Activated CD8-positive, alpha-beta memory T cell treated with anti-CD3 and anti-CD28 coated beads, Interleukin-2, amount 10 ng/mL, durations not matched to agents 7 days and 5 days (primary cell): Measurements from ENCODE around the gene LUZP2. TPM values are rescaled to one million over a fixed set of nuclear protein-coding genes. Genes with fewer than 3 reads are reported as not detected.

Experiments
- ATAC-seq: fragments of 150-1000 bp; cut with Tn5 transposase; one replicate; pipeline ENCODE4 v1.10.0; 2021; ENCODE audit warnings: moderate library complexity
- CTCF ChIA-PET: fragments of 350-600 bp; sonication (Branson Sonifier 250); formaldehyde crosslinking; loops from one replicate; lab custom pipeline; 2021; ENCODE audit warnings: antibody characterized with exemption; lab: Charles Lee
- DNase-seq: peaks from one replicate; pipeline ENCODE4 v3.0.0-alpha.2; 2020
- H3K27ac Mint-ChIP-seq: one replicate; pipeline ENCODE4 v1.8.0; 2021; ENCODE audit warnings: mild to moderate bottlenecking, mixed read lengths
- H3K27me3 Mint-ChIP-seq: one replicate; pipeline ENCODE4 v1.8.0; 2021; ENCODE audit warnings: mixed read lengths
- H3K36me3 Mint-ChIP-seq: one replicate; pipeline ENCODE4 v1.8.0; 2021; ENCODE audit warnings: mild to moderate bottlenecking, mixed read lengths
- H3K4me1 Mint-ChIP-seq: one replicate; pipeline ENCODE4 v1.8.0; 2021; ENCODE audit warnings: mixed read lengths
- H3K4me3 Mint-ChIP-seq: one replicate; pipeline ENCODE4 v1.8.0; 2021; ENCODE audit warnings: mild to moderate bottlenecking, moderate library complexity, mixed read lengths
- H3K9me3 Mint-ChIP-seq: one replicate; pipeline ENCODE4 v1.8.0; 2022; ENCODE audit warnings: low read depth, mixed read lengths
- total RNA-seq, 2 experiments: library from RNA; stranded (reverse); gene quantifications; one replicate each; pipeline ENCODE4 v1.2.3, GENCODE V29; 2021

Gene LUZP2
- total RNA-seq, result not detected

DNA sequence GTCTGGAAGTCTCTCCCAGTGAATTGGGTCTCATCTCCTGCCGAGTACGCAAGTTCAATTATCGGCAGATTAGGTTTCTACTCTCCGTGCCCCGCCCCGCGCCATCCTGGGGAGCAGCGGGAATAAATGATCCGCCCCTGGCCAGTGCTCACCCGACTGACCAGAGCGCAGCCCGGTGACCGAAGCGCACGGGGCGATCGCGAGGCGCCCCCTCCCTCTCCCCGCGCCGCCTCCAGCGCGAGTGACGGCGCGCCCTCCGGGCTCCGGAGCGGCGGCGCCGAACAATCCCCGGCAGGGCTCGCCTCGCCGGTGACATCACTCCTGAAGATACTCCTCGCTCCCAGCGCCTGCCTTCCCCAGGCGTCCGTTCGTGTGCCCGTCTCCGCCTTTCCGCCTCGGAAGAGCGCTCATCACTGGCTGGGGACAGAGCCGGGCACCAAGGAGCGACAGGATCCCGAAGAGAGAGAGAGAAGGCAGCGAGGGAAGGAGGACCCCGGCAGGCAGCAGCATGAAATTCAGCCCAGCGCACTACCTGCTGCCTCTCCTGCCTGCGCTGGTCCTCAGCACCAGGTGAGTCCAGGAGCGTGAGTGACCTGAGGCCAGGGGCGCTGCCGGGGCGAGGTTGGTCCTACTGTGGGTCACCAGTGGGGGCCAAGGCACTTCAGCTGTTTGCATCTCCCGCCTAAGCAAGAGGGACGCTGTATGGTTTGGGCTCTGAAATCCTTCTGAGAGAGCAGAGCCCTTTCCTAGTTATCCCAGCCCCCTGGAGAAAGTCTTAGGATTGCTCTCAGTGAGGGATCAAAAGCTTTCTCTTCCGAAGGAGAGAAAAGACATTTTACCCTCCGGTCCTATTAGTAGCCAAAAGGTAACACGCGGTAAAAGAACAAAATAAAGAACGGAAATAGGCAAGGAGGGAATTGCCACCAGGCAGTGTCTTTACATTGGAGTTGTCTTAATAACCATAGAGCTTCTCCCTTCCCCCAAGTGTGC lies at the start of gene LUZP2:
Gene LUZP2 (plus strand): TSS at position 318 of the 990 bp plus-strand sequence.
- H3K27ac Mint-ChIP-seq, result no peak within 1 kb of the TSS
- H3K27me3 Mint-ChIP-seq, result peaks cover 10% of the 10 kb centered on the region
- DNase-seq (no peak), ATAC-seq (no peak)
- CTCF ChIA-PET, result no interaction called here
- H3K9me3 Mint-ChIP-seq, result peaks cover 15% of the 10 kb centered on the region
- H3K4me1 Mint-ChIP-seq, result no peaks in the 10 kb centered on the region
- no peak within 1 kb of the TSS for H3K4me3 Mint-ChIP-seq
- H3K36me3 Mint-ChIP-seq, result peaks cover 3% of the 10 kb centered on the region

GRCh38 chr11:24453129-24453718 lies 43.6 kb upstream of the LUZP2 start:
- ATAC-seq (no peak), DNase-seq (no peak)
- H3K27ac Mint-ChIP-seq, result no peak overlapping the region
- H3K4me1 Mint-ChIP-seq, result no peaks in the 10 kb centered on the region
- no peaks in the 10 kb centered on the region for H3K36me3 Mint-ChIP-seq
- H3K27me3 Mint-ChIP-seq, result no peaks in the 10 kb centered on the region
- H3K9me3 Mint-ChIP-seq, result peaks cover 6% of the 10 kb centered on the region
- no peak overlapping the region for H3K4me3 Mint-ChIP-seq
- CTCF ChIA-PET, result no interaction called here

- H3K27me3 Mint-ChIP-seq, result no peaks in the 10 kb centered on the region
- CTCF ChIA-PET, result no interaction called here
- H3K36me3 Mint-ChIP-seq, result no peaks in the 10 kb centered on the region
- peaks cover 15% of the 10 kb centered on the region for H3K9me3 Mint-ChIP-seq
- H3K4me1 Mint-ChIP-seq, result no peaks in the 10 kb centered on the region
- ATAC-seq (no peak), DNase-seq (no peak)
- H3K4me3 Mint-ChIP-seq, result no peak overlapping the region
- H3K27ac Mint-ChIP-seq, result no peak overlapping the region
Observed at GRCh38 chr11:24457985-24458384, 38.9 kb upstream of the LUZP2 start.

DNA sequence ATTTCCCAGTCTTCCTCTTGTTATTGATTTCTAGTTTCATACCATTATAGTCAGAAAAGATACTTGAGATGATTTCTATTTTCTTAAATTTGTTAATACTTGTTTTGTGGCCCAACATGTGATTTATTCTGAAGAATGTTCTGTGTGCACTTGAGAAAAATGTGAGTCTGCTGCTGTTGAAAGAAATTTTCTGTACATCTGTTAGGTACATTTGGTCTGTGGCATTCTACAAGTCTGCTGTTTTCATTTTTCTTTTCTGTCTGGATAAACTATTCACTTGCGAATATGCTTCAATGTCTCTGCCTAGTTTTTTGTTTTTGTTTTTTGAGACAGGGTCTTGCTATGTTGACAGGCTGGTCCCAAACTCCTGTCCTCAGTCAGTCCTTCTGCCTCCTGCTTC lies 26.4 kb upstream of the LUZP2 start:
- H3K4me1 Mint-ChIP-seq, result no peaks in the 10 kb centered on the region
- H3K9me3 Mint-ChIP-seq, result peaks cover 6% of the 10 kb centered on the region
- no peaks in the 10 kb centered on the region for H3K36me3 Mint-ChIP-seq
- H3K4me3 Mint-ChIP-seq, result no peak overlapping the region
- CTCF ChIA-PET, result no interaction called here
- no peak overlapping the region for H3K27ac Mint-ChIP-seq
- H3K27me3 Mint-ChIP-seq, result no peaks in the 10 kb centered on the region
- no peak for ATAC-seq
- DNase-seq, result no peak

DNA sequence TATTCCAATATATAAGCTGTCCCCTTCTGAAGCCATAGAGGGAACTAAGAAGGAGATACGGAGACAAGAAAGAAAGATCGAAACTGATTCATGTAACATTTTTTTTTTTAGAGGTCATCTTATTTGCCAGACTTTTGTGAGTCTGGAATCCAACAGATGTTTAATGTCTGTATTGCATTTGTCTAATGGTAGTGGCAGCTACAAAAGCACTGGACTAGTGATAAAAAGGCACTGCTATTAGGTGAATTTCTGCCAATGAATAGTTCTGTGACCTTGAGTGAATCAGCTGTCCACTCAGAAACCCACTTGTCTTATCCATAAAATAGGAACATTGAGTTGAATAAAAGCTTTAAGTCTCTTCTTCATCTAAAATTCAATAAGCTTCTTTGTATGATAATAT lies 25.8 kb upstream of the LUZP2 start:
- no peaks in the 10 kb centered on the region for H3K27me3 Mint-ChIP-seq
- no peak overlapping the region for H3K27ac Mint-ChIP-seq
- H3K36me3 Mint-ChIP-seq, result no peaks in the 10 kb centered on the region
- no peak overlapping the region for H3K4me3 Mint-ChIP-seq
- H3K9me3 Mint-ChIP-seq, result peaks cover 9% of the 10 kb centered on the region
- ATAC-seq (no peak), DNase-seq (no peak)
- CTCF ChIA-PET, result no interaction called here
- no peaks in the 10 kb centered on the region for H3K4me1 Mint-ChIP-seq

- H3K4me1 Mint-ChIP-seq, result no peaks in the 10 kb centered on the region
- H3K27ac Mint-ChIP-seq, result no peak overlapping the region
- H3K36me3 Mint-ChIP-seq, result no peaks in the 10 kb centered on the region
- ATAC-seq (no peak), DNase-seq (no peak)
- H3K9me3 Mint-ChIP-seq, result peaks cover 11% of the 10 kb centered on the region
- CTCF ChIA-PET, result no interaction called here
- no peaks in the 10 kb centered on the region for H3K27me3 Mint-ChIP-seq
- no peak overlapping the region for H3K4me3 Mint-ChIP-seq
Observed at GRCh38 chr11:24478718-24479117, 18.1 kb upstream of the LUZP2 start.

DNA sequence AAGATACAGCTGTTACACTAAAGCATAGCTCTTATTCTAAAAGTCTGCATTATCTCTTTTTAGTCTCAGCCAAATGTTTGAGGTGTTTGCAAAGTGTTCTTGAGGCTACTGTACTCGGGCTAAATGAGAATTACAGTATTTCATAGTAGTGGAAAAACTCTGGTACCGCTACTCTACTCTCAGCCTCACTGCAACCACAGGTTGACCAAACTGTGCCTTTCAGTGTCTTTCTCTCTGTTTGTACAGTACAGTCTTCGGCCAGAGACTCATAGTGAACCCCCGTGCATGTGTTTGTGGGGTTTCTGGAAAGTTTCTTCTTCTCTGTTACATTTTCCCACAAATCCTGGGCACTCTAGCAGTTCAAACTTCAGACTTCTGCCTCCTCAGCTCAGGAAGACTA lies 7.4 kb upstream of the LUZP2 start:
- Mint-ChIP-seq H3K4me3 (no peak overlapping the region), H3K27ac (no peak overlapping the region), H3K27me3 (no peaks in the 10 kb centered on the region), H3K36me3 (no peaks in the 10 kb centered on the region), H3K9me3 (peaks cover 10% of the 10 kb centered on the region), H3K4me1 (no peaks in the 10 kb centered on the region)
- CTCF ChIA-PET, result no interaction called here
- ATAC-seq (no peak), DNase-seq (no peak)

DNA sequence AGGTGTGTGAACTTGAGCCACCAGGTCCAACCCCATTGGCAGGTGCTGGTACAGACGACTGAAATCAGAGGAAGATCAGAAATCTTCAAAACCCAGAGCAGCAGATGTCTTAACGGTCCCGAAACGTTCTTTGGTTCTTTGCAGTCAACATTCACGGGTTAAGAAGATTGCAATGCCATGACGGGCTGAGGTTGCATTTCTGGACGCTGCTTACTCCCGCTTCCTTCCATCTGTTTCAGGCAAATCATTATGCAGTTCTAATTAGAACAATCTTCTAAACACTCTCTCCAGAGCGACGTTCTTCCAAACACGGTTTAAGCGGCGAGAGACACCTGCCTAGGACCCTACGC lies 492 bp upstream of the LUZP2 start:
- Mint-ChIP-seq H3K27me3 (peaks cover 10% of the 10 kb centered on the region), H3K36me3 (peaks cover 3% of the 10 kb centered on the region), H3K4me1 (no peaks in the 10 kb centered on the region), H3K27ac (no peak overlapping the region), H3K9me3 (peaks cover 13% of the 10 kb centered on the region), H3K4me3 (no peak overlapping the region)
- DNase-seq, result no peak
- CTCF ChIA-PET, result no interaction called here
- ATAC-seq, result no peak

DNA sequence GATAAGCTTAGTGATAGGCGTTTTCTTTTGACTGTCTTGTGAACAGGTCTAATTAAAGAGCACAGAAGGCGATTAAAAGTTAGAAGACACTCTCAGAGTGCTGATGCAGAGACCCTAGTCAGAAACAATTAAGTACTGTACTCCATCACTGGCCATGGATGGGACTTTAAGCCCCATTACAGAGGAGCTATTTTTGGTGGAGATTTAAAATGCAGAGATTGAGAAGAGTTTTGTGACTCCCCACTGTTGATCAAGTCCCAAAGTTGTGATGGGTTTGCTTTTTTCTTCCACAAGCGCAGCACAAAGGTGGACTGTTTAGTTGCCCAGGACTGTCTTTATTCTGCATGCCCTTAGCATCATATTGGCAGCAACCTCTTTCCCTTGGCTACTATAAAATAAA lies 978 bp downstream of the LUZP2 start:
- Mint-ChIP-seq H3K27ac (no peak overlapping the region), H3K4me1 (no peaks in the 10 kb centered on the region), H3K9me3 (peaks cover 12% of the 10 kb centered on the region), H3K4me3 (no peak overlapping the region), H3K27me3 (peaks cover 10% of the 10 kb centered on the region), H3K36me3 (peaks cover 3% of the 10 kb centered on the region)
- CTCF ChIA-PET, result no interaction called here
- DNase-seq (no peak), ATAC-seq (no peak)

DNA sequence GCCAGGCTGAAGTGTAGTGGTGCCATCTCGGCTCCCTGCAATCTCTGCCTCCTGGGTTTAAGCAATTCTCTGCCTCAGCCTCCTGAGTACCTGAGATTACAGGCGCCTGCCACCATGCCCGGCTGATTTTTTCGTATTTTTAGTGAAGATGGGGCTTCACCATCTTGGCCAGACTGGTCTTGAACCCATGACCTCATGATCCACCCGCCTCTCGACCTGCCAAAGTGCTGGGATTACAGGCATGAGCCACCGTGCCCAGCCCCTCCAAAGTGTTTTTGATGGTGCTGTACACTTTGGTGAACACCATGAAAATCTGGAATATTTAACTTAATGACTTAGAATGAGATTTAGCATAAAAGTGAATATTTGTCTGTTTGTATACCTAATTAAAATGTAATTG lies 5.6 kb downstream of the LUZP2 start:
- CTCF ChIA-PET, result no interaction called here
- Mint-ChIP-seq H3K27me3 (peaks cover 4% of the 10 kb centered on the region), H3K4me3 (no peak overlapping the region), H3K27ac (no peak overlapping the region), H3K4me1 (no peaks in the 10 kb centered on the region), H3K36me3 (no peaks in the 10 kb centered on the region), H3K9me3 (peaks cover 9% of the 10 kb centered on the region)
- no peak for ATAC-seq
- no peak for DNase-seq

DNA sequence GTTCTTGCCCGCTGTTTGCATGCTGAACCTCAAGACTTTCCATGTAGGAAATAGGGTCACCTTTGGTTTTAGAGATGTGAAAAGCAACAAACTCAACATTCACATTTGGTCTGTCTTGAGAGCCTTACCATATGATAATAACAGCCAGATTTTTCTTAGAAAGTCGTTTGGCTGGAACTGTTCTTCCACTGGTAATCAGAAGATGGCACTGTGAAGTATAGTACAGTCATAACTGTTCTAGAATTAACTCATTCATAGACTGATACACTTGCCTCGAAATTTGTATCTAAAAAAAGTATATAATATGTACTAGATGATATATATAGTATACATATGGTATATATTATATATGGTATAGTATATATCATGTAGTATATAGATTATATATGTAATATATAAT lies 12.3 kb downstream of the LUZP2 start:
- DNase-seq, result no peak
- Mint-ChIP-seq H3K36me3 (no peaks in the 10 kb centered on the region), H3K27ac (no peak overlapping the region), H3K9me3 (peaks cover 4% of the 10 kb centered on the region), H3K27me3 (no peaks in the 10 kb centered on the region), H3K4me1 (no peaks in the 10 kb centered on the region), H3K4me3 (no peak overlapping the region)
- CTCF ChIA-PET, result no interaction called here
- no peak for ATAC-seq

DNA sequence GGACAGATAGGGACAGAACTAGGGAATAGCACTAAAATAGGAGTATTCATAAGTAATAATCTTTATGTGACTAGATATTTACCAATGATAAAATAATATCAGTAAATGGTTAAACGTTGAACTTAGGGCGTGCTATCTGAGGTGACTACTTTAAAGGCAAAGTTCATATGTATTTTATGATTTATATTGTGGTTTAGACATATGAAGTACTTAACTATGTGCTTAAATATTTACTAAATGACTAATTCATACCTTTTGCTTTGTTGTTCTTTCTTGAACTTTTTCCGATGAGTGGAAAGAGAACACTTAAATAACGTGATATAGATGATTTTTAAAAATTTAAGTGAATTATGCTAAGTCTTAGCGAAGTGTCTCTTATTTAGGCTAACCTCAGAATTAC lies 14.7 kb downstream of the LUZP2 start:
- H3K9me3 Mint-ChIP-seq, result peaks cover 2% of the 10 kb centered on the region

DNA sequence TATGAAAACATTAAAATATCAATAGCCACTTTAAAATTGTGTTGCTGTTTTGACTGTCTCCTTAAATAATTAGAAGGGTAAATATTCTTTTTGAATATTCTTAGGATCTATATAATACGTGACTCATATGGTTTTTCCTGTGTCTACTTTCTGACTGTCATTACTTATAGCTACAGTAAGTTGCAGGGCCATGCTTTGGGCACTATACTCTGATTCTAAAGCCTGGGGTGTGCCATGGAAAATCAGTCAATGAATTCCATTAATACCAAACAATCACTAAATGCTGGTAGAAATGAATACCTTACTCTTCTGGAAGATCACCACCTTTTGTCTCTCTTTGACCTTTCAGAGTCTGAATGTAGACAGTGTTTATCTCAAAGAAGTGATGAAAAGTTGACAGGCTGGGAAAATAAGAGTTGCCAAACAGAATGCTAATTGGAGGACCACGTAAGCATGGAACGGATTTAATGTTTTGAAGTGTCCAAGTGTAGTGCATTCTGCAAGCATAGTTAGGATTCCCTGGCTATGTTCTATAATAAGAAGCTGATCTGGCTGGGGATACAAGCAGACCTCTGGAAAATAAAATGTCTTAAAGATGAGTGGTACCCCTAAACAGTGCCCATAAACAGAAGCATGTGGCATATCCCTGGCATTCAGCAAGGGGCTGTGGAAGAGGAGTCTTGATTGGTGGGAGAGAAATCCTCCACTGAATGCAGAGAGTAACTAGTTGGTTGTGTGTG lies 16.8 kb downstream of the LUZP2 start:
- DNase-seq (no peak), ATAC-seq (no peak)
- H3K27ac Mint-ChIP-seq, result no peak overlapping the region
- H3K27me3 Mint-ChIP-seq, result no peaks in the 10 kb centered on the region
- peaks cover 2% of the 10 kb centered on the region for H3K9me3 Mint-ChIP-seq
- H3K4me1 Mint-ChIP-seq, result no peaks in the 10 kb centered on the region
- no peaks in the 10 kb centered on the region for H3K36me3 Mint-ChIP-seq
- CTCF ChIA-PET, result no interaction called here
- no peak overlapping the region for H3K4me3 Mint-ChIP-seq

More for the DNA sequence above, 14.7 kb downstream of the LUZP2 start:
- H3K4me3 Mint-ChIP-seq, result no peak overlapping the region
- H3K36me3 Mint-ChIP-seq, result no peaks in the 10 kb centered on the region
- CTCF ChIA-PET, result no interaction called here
- H3K27me3 Mint-ChIP-seq, result no peaks in the 10 kb centered on the region
- ATAC-seq (no peak), DNase-seq (no peak)
- no peak overlapping the region for H3K27ac Mint-ChIP-seq
- no peaks in the 10 kb centered on the region for H3K4me1 Mint-ChIP-seq

- H3K27ac Mint-ChIP-seq, result no peak overlapping the region
- CTCF ChIA-PET, result no interaction called here
- no peak for ATAC-seq
Observed at GRCh38 chr11:24514219-24514594, 17.4 kb downstream of the LUZP2 start.

More at GRCh38 chr11:24514219-24514594, 17.4 kb downstream of the LUZP2 start:
- H3K36me3 Mint-ChIP-seq, result no peaks in the 10 kb centered on the region
- H3K27me3 Mint-ChIP-seq, result no peaks in the 10 kb centered on the region
- no peak for DNase-seq
- H3K9me3 Mint-ChIP-seq, result peaks cover 2% of the 10 kb centered on the region
- no peaks in the 10 kb centered on the region for H3K4me1 Mint-ChIP-seq
- no peak overlapping the region for H3K4me3 Mint-ChIP-seq
